ENCODE results near the gene RUNDC3A. TPM values are rescaled to one million over a fixed set of nuclear protein-coding genes. Genes with fewer than 3 reads are reported as not detected.
A peak's percentile ranks its signal among the peaks of the same experiment; 100 is the strongest.

The RUNDC3A gene
- total and polyA plus RNA-seq, 2 of the 13 experiments (the other 11 are each of a cell fraction or from before 2014, with no cell fraction given): 0.25 TPM; not detected in 1

DNA sequence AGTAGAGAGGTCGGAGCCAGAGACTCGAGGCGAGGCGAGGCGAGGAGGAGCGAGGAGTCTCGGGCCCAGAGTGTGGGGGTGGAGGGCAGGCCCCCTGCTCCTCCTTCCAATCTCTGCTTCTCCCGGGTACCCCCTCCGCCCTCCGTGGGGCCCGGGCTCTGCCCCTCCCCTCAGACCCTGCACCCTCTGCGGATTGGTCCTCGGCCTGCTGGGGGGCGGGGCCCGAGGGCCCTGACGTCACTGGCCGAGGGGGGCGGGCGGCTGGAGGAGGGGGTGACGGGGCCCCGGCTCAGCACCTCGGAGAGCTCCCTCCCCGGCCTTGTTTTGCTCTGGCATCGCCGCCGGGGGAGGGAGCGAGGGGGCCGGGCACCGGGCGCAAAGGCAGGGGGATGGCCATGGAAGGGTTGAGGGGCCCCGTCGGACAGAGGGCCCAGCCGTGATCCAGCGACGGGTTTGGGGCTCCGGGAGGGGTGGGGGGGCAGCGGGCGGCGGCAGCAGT lies at the start of gene RUNDC3A (continued):
- TF ChIP-seq, protein P1, sequence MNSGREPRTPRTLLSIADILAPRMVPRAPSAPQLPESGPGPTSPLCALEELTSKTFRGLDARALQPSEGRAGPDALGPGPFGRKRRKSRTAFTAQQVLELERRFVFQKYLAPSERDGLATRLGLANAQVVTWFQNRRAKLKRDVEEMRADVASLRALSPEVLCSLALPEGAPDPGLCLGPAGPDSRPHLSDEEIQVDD (CRISPR knock-in tag; IDR thresholded peaks at IDR 0.05; ENCODE audit: borderline replicate concordance): no peak
- TF ChIP-seq MXD4 (CRISPR knock-in tag; IDR thresholded peaks at IDR 0.05): peak; percentile 82
- TF ChIP-seq, protein P2, sequence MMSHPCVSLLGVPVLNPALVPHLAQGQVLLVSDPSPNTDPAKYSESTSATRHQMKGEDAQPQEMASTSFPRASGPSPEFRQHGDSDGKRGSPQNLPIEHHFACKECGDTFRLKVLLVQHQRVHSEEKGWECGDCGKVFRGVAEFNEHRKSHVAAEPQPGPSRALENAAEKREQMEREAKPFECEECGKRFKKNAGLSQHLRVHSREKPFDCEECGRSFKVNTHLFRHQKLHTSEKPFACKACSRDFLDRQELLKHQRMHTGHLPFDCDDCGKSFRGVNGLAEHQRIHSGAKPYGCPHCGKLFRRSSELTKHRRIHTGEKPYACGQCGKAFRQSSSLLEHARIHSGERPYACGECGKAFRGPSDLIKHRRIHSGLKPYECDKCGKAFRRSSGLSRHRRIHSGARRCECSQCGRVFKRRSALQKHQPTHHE (CRISPR knock-in tag; IDR thresholded peaks at IDR 0.05; ENCODE audit: borderline replicate concordance): peak; percentile 57; the same call in 1 of the 2 replicates
- no peak for TF ChIP-seq ZNF556 (CRISPR knock-in tag; IDR thresholded peaks at IDR 0.05; ENCODE audit: borderline replicate concordance)
- TF ChIP-seq HNF4G (IDR thresholded peaks at IDR 0.05; ENCODE audit: borderline replicate concordance, low read depth, low read length): no peak
- TF ChIP-seq HNF4G (CRISPR knock-in tag; IDR thresholded peaks at IDR 0.05; ENCODE audit: borderline replicate concordance, low read depth): no peak
- TF ChIP-seq STAT5B (CRISPR knock-in tag; IDR thresholded peaks at IDR 0.05): peak; percentile 77; the same call in 1 of the 2 replicates
- peak; percentile 80; the same call in 1 of the 2 replicates for TF ChIP-seq ZFP36L2 (CRISPR knock-in tag; IDR thresholded peaks at IDR 0.05)
- peak; percentile 47; the same call in 1 of the 2 replicates for TF ChIP-seq ZNF749 (CRISPR knock-in tag; IDR thresholded peaks at IDR 0.05; ENCODE audit: borderline replicate concordance)
- TF ChIP-seq TRIM24 (CRISPR knock-in tag; IDR thresholded peaks at IDR 0.05): no peak
- no peak for TF ChIP-seq MAFG (CRISPR knock-in tag; IDR thresholded peaks at IDR 0.05)
- no peak for TF ChIP-seq SRY (CRISPR knock-in tag; IDR thresholded peaks at IDR 0.05)
- 0 out of 2 replicates have a peak, but pooled peaks have one; percentile 32 for TF ChIP-seq HNRNPL (IDR thresholded peaks at IDR 0.05; ENCODE audit: low read depth, low read length)
- TF ChIP-seq HIVEP1 (CRISPR knock-in tag; IDR thresholded peaks at IDR 0.05): peak; percentile 71; the same call in 1 of the 2 replicates
- peak; percentile 43; the same call in 1 of the 2 replicates for TF ChIP-seq MED1 (CRISPR knock-in tag; IDR thresholded peaks at IDR 0.05)
- 0 out of 2 replicates have a peak, but pooled peaks have one; percentile 18 for TF ChIP-seq TAF1 (CRISPR knock-in tag; IDR thresholded peaks at IDR 0.05)
- TF ChIP-seq, protein P3, sequence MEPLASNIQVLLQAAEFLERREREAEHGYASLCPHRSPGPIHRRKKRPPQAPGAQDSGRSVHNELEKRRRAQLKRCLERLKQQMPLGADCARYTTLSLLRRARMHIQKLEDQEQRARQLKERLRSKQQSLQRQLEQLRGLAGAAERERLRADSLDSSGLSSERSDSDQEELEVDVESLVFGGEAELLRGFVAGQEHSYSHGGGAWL (CRISPR knock-in tag; IDR thresholded peaks at IDR 0.05): peak; percentile 86
- no peak for TF ChIP-seq RELA (CRISPR knock-in tag; IDR thresholded peaks at IDR 0.05)
- TF ChIP-seq ZBTB43 (CRISPR knock-in tag; conservative IDR thresholded peaks at IDR 0.05): peak; percentile 78; the same call in 1 of the 2 replicates
- peak; percentile 16; the same call in 1 of the 2 replicates for TF ChIP-seq ZNF788 (CRISPR knock-in tag; IDR thresholded peaks at IDR 0.05; ENCODE audit: borderline replicate concordance)
- no peak for TF ChIP-seq JUNB (CRISPR knock-in tag; IDR thresholded peaks at IDR 0.05; ENCODE audit: borderline replicate concordance)
- TF ChIP-seq ZNF121 (CRISPR knock-in tag; IDR thresholded peaks at IDR 0.05): no peak
- peak; percentile 64; the same call in 1 of the 2 replicates for TF ChIP-seq IRF2 (CRISPR knock-in tag; IDR thresholded peaks at IDR 0.05)
- TF ChIP-seq SP1 (IDR thresholded peaks at IDR 0.05): no peak
- TF ChIP-seq SP1 (CRISPR knock-in tag; IDR thresholded peaks at IDR 0.05): peak; percentile 83
- no peak for TF ChIP-seq NFE2L2 (IDR thresholded peaks at IDR 0.05; ENCODE audit: low read length)
- TF ChIP-seq ZFAT (CRISPR knock-in tag; conservative IDR thresholded peaks at IDR 0.05): 0 out of 2 replicates have a peak, but pooled peaks have one; percentile 34
- no peak for TF ChIP-seq ZFP62 (CRISPR knock-in tag; IDR thresholded peaks at IDR 0.05)
- TF ChIP-seq ZKSCAN8 (CRISPR knock-in tag; IDR thresholded peaks at IDR 0.05; ENCODE audit: borderline replicate concordance): no peak
- no peak for TF ChIP-seq ZZZ3 (CRISPR knock-in tag; IDR thresholded peaks at IDR 0.05; ENCODE audit: borderline replicate concordance)
- TF ChIP-seq SNRNP70 (IDR thresholded peaks at IDR 0.05; ENCODE audit: low read depth, low read length): no peak
